Lower leg skin (tissue), 4 donors: ENCODE results near the gene TNFAIP8L1. TPM values are rescaled to one million over a fixed set of nuclear protein-coding genes. Genes with fewer than 3 reads are reported as not detected.

Experiments used
- DNase-seq, 2 donors: peaks; one replicate each; pipeline ENCODE4 v3.0.0-alpha.2; 2019; ENCODE audit warnings: low spot score in 2 of 2
- H3K4me3 ChIP-seq: fragments of 200-600 bp; sonication (generic); 2 replicates; pipeline ENCODE4 v1.5.1; 2017; ENCODE audit warnings: mild to moderate bottlenecking, low read depth; ENCODE audit not compliant: poor library complexity, severe bottlenecking
- CTCF ChIP-seq, 3 donors: fragments of 450-650 bp; IDR thresholded peaks; one replicate each; pipeline ENCODE4 v1.5.1; 2016; ENCODE audit warnings: antibody characterized with exemption in 3 of 3, mild to moderate bottlenecking in 3 of 3, moderate library complexity in 2 of 3
- POLR2A ChIP-seq, 2 donors: fragments of 450-650 bp; IDR thresholded peaks; one replicate each; pipeline ENCODE4 v1.6.1; 2016 to 2017; ENCODE audit warnings: antibody characterized with exemption in 2 of 2, mild to moderate bottlenecking in 1 of 2, moderate library complexity in 1 of 2
- WGBS, 2 donors: methylation state at CpG; one replicate each; pipeline ENCODE4 v1.1.5; 2018; 5-methylcytosine and 5-hydroxymethylcytosine counted together
- intact Hi-C: fragments of 100-400 bp; cut with DNase I; formaldehyde crosslinking; loops from one replicate; pipeline ENCODE4 v1.15.0; 2023; ENCODE audit warnings: low total_unique reads
- total RNA-seq, 4 donors: library from RNA; depleted of rRNA; stranded (reverse); fragments of >200 nt; gene quantifications; one replicate each; pipeline ENCODE4 v1.1.0, GENCODE V29; 2016

TNFAIP8L1 gene
- total RNA-seq, 4 donors from 2014 or later, result 3.1 to 11.6 (median 7.0) TPM

GRCh38 chr19:4689403-4689802 lies 50.1 kb downstream of the TNFAIP8L1 start:
- TF ChIP-seq CTCF (IDR thresholded peaks at IDR 0.05), result no peak
- TF ChIP-seq POLR2A (IDR thresholded peaks at IDR 0.05), result no peak
- DNase-seq, result no peak
- H3K4me3 ChIP-seq, result no peak overlapping the region
- 88 to 96% methylated on average over 7 to 16 of the region's 19 CpGs for WGBS, 2 donors
- intact Hi-C loops, result no loop called here

- WGBS, 2 donors, result 85 to 86% methylated on average over 13 of the region's 13 CpGs
- TF ChIP-seq POLR2A (IDR thresholded peaks at IDR 0.05), result no peak
- no peak for TF ChIP-seq CTCF (IDR thresholded peaks at IDR 0.05)
- no peak for DNase-seq
- H3K4me3 ChIP-seq, result no peak overlapping the region
- intact Hi-C loops, result no loop called here
Measured at GRCh38 chr19:4690361-4690760, 51.0 kb downstream of the TNFAIP8L1 start.

- DNase-seq, result no peak
Measured at GRCh38 chr19:4691373-4691772, 52.1 kb downstream of the TNFAIP8L1 start.

GRCh38 chr19:4692251-4693077 lies 53.1 kb downstream of the TNFAIP8L1 start:
- TF ChIP-seq POLR2A (IDR thresholded peaks at IDR 0.05), result no peak
- TF ChIP-seq CTCF (IDR thresholded peaks at IDR 0.05), result no peak
- intact Hi-C loops, result no loop called here
- no peak overlapping the region for H3K4me3 ChIP-seq
- DNase-seq, result no peak
- WGBS, 2 donors, result 69 to 75% methylated on average over 24 to 26 of the region's 27 CpGs

More at GRCh38 chr19:4691373-4691772, 52.1 kb downstream of the TNFAIP8L1 start:
- 82 to 83% methylated on average over 9 of the region's 9 CpGs for WGBS, 2 donors
- intact Hi-C loops, result no loop called here
- no peak overlapping the region for H3K4me3 ChIP-seq
- TF ChIP-seq CTCF (IDR thresholded peaks at IDR 0.05) (no peak), POLR2A (IDR thresholded peaks at IDR 0.05) (no peak)

GRCh38 chr19:4693078-4693350 lies 53.7 kb downstream of the TNFAIP8L1 start:
- 72 to 77% methylated on average over 6 of the region's 7 CpGs for whole genome bisulfite sequencing, 2 donors

More at GRCh38 chr19:4693078-4693350, 53.7 kb downstream of the TNFAIP8L1 start:
- intact Hi-C loops, result no loop called here
- no peak for DNase-seq
- H3K4me3 ChIP-seq, result no peak overlapping the region
- TF ChIP-seq POLR2A (IDR thresholded peaks at IDR 0.05), result no peak
- no peak for TF ChIP-seq CTCF (IDR thresholded peaks at IDR 0.05)
